ENCODE data around the gene PTPRT.
"Not testable (repeated sequence)": the region's sequence is repeated elsewhere in the genome, so short reads cannot be mapped to it uniquely, and the experiment has no call there.

PTPRT gene

DNA sequence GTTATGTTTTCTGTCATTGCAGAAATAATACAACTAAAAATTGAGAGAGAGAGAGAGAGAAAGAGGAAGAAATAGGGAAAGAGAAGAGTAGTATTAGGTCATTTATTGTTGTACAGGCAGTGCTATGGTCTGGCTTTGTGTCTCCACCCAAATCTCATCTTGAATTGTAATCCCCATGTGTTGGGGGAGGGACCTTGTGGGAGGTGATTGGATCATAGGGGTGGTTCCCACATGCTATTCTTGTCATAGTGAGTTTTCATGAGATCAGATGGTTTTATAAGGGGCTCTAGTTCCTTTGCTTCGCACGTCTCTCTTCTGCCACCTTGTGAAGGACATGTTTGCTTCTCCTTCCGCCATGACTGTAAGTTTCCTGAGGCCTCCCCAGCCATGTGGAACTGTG lies 894.1 kb downstream of the PTPRT start:
- no peak for DNase-seq (ENCODE audit: low read depth in 2 of 2)

DNA sequence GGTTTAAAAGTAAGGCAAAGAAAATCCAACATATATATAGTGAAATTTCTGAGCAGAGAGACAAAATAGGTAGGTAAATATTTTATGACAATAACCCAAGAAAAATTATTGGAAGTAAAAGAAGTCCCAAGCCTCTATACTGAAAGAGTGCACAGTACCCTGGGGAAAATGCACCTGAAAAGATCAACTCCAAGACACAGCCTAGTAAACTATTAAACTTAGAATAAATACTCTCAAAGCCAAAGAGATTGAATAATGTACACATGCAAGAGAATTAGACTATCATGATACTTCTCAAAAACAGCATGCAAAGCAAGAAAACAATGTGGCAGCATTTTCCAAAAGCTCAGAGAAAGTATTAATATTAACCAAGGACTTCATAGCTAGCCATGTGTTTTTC lies 894.7 kb downstream of the PTPRT start:
- no peak for DNase-seq (ENCODE audit: low read depth in 2 of 2)

GRCh38 chr20:42281801-42282200 lies 907.9 kb downstream of the PTPRT start:
- no peak for DNase-seq (ENCODE audit: low read depth in 2 of 2)

- DNase-seq (ENCODE audit: low read depth in 2 of 2): no peak
These were observed 912.7 kb downstream of the PTPRT start for GRCh38 chr20:42276718-42277602.

GRCh38 chr20:42274986-42275385 lies 914.7 kb downstream of the PTPRT start:
- DNase-seq (ENCODE audit: low read depth in 2 of 2): no peak

DNA sequence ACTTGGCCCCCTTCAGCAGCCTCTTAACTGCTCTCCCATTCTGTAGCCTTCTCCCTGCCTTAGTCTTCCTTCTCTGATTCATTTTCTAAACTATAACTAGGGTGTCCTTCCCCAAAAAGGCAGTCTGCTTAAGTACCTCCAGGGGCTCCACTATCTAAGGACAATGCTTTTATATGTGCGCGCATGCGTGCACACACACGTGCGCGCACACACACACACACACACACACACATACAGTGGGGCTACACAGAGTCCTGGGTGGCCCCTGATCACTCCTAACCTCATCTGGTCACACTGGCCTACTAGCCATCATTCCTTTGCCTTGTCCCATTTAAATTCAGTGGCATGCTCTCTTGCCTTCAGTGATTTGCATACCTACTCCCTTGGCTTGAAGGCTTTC lies 917.2 kb downstream of the PTPRT start:
- no peak for DNase-seq (ENCODE audit: low read depth in 2 of 2)

GRCh38 chr20:42270539-42270938 lies 919.2 kb downstream of the PTPRT start:
- no peak for DNase-seq (ENCODE audit: low read depth in 2 of 2)

- DNase-seq (ENCODE audit: low read depth in 2 of 2): no peak
These were observed 921.8 kb downstream of the PTPRT start for GRCh38 chr20:42267793-42268384.

- DNase-seq (ENCODE audit: low read depth in 2 of 2): no peak
These were observed 927.9 kb downstream of the PTPRT start for GRCh38 chr20:42261766-42262270.

GRCh38 chr20:42260184-42260583 lies 929.5 kb downstream of the PTPRT start:
- no peak for DNase-seq (ENCODE audit: low read depth in 2 of 2)

DNA sequence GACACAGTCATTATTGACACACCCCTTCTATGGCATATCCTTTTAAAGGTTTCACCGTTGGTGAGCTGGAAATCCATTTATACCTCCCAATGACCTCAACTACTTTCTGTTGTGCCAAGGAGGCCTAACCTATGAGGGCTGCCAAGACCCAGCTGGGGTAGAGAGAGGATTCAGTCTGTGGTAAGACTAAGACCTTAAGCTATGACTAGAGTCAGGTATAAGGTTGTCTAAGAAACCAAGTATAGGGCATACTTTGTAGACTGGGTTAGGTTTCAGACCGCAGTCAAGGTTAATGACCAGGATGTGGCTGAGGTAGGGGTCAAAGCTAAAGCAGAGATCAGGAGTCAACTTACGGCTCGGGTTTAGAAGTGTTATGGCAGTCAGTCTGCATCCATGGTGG lies 930.3 kb downstream of the PTPRT start:
- DNase-seq (ENCODE audit: low read depth in 2 of 2): no peak

DNA sequence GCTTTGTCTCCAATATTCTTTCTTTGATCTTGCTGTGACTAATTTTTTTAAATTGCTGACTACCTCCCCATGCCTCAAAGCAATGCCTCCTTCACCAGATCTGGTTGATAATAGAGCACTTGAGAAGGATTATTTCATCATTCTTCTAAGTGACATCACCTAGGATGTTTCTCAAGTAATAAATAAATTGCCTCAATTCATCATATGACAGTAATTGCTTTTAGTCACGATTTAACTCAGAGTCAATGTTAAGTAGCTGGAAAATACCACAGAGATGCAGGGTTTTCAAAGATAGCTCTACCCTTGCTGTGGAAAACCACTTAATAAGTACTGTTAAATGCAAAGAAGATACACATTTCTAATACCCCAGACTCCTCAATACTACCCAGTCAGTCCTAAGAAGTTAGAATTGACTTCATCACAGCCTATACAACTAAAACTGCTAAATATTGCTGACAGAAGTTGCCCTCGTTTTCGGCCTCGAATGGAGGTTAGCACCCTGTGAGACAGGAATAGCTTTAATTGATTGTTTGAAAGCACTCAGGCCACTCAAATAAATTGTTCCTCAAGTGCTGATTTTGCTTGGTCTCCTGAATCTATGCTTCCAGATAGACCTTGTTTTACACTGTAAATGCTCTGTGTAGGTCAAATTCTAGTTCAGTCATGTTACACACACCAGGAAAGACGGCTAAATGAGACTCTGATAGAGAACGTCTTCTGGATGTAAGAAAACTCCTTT lies 931.0 kb downstream of the PTPRT start:
- no peak for DNase-seq (ENCODE audit: low read depth in 2 of 2)

DNA sequence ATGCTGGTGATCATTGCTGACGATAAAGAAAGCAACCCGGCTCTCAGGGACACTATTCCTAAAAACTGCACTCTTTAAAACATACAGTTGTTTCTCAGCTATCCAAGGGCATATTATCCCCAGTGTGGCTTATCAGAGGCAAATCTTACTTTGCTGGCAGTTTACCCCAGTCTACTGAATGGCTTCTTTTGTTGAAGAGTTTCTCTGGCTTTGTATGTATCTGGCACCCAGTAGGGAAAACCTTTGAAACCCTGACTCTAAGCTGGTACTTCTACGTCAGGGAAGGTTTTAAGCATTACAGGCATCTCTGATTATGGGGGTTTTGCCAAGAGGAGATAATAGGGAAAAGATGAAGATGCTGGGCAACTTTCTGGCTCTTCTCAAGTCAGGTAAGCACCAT lies 933.9 kb downstream of the PTPRT start:
- DNase-seq (ENCODE audit: low read depth in 2 of 2): no peak

- DNase-seq (ENCODE audit: low read depth in 2 of 2): no peak
These were observed 935.0 kb downstream of the PTPRT start for GRCh38 chr20:42254673-42255072.

- no peak for DNase-seq (ENCODE audit: low read depth in 2 of 2)
These were observed 937.6 kb downstream of the PTPRT start for GRCh38 chr20:42252116-42252515.

DNA sequence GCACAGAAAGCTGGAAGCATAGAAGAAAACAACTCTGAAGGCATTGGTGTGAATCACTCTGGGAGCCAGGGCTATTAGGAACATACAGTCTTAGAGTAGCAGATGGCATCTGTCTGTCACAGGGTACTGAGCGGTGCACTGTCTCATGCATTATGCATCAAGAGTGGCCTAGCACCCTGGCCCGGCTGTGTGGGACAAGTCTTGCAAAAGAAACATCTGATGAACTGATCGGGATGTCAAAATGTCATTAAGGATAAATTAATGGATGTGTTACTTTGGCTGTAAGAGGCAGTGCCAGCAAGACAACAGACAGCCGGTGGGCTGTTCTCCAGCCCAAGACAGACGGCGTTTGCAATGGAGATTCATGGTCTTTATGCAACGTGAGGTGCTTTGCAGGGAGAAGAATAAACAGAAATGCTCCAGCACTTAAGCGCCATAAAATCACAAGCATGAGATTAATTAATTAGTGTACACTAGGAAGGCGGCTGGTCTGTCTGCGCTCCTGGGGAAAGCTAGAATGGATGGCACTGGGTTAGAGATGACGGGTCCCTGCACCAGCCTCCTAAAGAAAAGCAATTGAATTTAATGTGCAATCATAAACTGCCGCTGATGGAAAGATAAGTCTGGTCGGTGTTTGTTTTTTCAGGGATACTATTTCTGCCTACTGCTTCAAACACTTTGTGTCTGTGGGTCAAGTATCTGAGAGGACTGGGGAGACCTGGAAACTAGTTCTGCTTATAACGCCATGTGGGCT lies 970.9 kb downstream of the PTPRT start:
- no peak for DNase-seq (ENCODE audit: low read depth in 2 of 2)

- no peak for DNase-seq (ENCODE audit: low read depth in 2 of 2)
These were observed 975.6 kb downstream of the PTPRT start for GRCh38 chr20:42214074-42214473.

DNA sequence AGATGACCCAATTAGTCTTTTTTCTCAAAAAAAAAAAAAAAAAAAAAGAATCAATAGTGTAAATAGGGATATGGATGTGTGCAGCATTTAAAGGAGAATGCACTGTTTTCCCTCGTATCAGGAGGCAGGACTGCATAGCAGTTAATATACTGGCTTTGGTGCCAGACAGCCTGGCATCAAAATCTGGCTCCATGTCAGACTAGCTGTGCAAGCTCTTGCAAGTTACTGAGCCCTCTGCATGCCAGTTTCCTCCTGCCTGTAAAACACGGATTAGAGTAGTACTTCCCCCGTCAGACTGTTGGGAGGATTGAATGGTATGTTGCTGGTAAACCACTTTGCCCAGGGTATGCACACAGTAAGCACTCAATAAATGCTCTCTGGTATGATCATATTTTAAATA lies 977.3 kb downstream of the PTPRT start:
- DNase-seq (ENCODE audit: low read depth in 2 of 2): no peak

DNA sequence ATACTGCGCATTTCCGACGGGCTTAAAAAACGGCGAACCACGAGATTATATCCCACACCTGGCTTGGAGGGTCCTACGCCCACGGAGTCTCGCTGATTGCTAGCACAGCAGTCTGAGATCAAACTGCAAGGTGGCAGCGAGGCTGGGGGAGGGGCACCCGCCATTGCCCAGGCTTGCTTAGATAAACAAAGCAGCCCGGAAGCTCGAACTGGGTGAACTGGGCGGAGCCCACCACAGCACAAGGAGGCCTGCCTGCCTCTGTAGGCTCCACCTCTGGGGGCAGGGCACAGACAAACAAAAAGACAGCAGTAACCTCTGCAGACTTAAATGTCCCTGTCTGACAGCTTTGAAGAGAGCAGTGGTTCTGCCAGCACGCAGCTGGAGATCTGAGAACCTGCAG lies 983.1 kb downstream of the PTPRT start:
- not testable (repeated sequence) for DNase-seq (ENCODE audit: low read depth in 2 of 2)

DNA sequence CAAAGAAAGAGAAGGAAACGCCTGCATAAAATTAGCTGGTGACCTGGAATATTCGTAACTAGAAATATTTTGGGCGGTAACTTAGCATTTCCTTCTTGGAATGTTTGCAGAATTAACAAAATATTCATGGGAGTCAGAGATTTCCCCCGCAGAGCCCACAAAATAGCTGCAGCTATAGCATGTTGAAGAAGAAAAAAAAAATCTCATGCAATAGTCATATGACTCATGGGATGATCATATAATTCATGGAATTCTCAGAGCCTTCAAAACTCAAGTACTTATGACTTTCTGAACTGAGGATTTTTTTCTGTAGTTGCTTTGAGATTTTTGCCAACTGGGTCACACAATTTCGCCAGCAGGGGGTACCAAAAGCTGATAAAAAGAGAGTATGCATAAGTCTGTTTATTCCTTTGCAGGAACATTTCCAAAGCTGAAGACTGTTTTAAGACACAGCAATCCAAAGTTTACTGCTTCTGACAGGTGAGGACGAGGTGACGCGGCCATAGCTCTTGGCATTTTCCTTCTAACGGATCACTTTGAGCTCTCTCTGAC lies 985.5 kb downstream of the PTPRT start:
- no peak for DNase-seq (ENCODE audit: low read depth in 2 of 2)

GRCh38 chr20:42197599-42197998 lies 992.1 kb downstream of the PTPRT start:
- DNase-seq (ENCODE audit: low read depth in 2 of 2): no peak

- no peak for DNase-seq (ENCODE audit: low read depth in 2 of 2)
These were observed 996.6 kb downstream of the PTPRT start for GRCh38 chr20:42193119-42193518.
